ENCODE results near the gene FAM107B.

The FAM107B gene

DNA sequence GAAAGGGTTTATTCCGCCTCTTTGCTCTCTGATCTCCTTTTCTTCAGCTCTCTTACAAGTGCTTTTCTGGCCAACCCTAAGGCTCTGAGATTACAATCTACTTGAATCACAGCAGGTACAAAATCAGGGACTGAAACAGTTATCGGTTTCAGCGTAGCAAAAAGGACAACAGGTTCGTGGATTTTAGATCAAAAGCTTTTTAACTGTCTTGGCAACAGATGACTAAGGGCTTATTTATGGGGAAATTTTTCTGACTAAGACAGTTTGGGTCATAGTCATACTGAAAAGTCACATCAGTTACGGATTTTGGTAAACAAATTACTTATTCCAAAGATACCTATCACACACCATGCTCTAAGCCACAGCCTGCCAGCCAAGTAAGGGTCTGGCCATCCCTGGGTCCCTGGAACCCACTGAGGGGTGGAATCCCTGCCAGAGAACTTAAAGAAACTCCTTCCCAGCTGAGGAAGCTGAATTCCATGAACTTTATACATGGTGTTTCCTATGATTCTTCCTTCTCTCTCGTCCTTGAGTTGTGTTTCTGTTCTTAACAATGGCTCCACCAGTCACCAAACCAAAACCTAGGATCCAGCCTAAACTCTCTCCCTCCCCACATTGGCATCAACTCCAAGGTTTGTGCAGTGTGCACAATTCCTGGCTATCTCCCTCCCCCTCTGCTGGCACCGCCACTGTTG lies 169.3 kb downstream of the FAM107B start:
- peaks cover 8% of the 10 kb centered on the region for H3K4me1 ChIP-seq (ENCODE audit: insufficient read depth, low read length)
- H3K27ac ChIP-seq (ENCODE audit: low read depth, low read length): no peak overlapping the region
- no peaks in the 10 kb centered on the region for H3K9me3 ChIP-seq (ENCODE audit: insufficient read depth, low read depth, low read length)
- H3K9ac ChIP-seq (ENCODE audit: low read depth, low read length): no peak overlapping the region
- H3K36me3 ChIP-seq (ENCODE audit: insufficient read depth, low read length): no peaks in the 10 kb centered on the region
- 58% methylated on average over 7 of the region's 7 CpGs for WGBS
- H3K27me3 ChIP-seq (ENCODE audit: insufficient read depth, low read length): peaks cover 30% of the 10 kb centered on the region
- peak overlapping the region; percentile 77 for H3K4me3 ChIP-seq (ENCODE audit: low read length)

GRCh38 chr10:14604181-14605142 lies 170.2 kb downstream of the FAM107B start:
- peak overlapping the region; percentile 77 for H3K4me3 ChIP-seq (ENCODE audit: low read length)
- WGBS: under 1% methylated on average over 93 of the region's 94 CpGs
- no peaks in the 10 kb centered on the region for H3K36me3 ChIP-seq (ENCODE audit: insufficient read depth, low read length)
- no peak overlapping the region for H3K27ac ChIP-seq (ENCODE audit: low read depth, low read length)
- H3K9ac ChIP-seq (ENCODE audit: low read depth, low read length): peak overlapping the region; percentile 66
- H3K4me1 ChIP-seq (ENCODE audit: insufficient read depth, low read length): peaks cover 8% of the 10 kb centered on the region
- no peaks in the 10 kb centered on the region for H3K9me3 ChIP-seq (ENCODE audit: insufficient read depth, low read depth, low read length)
- peaks cover 30% of the 10 kb centered on the region for H3K27me3 ChIP-seq (ENCODE audit: insufficient read depth, low read length)

DNA sequence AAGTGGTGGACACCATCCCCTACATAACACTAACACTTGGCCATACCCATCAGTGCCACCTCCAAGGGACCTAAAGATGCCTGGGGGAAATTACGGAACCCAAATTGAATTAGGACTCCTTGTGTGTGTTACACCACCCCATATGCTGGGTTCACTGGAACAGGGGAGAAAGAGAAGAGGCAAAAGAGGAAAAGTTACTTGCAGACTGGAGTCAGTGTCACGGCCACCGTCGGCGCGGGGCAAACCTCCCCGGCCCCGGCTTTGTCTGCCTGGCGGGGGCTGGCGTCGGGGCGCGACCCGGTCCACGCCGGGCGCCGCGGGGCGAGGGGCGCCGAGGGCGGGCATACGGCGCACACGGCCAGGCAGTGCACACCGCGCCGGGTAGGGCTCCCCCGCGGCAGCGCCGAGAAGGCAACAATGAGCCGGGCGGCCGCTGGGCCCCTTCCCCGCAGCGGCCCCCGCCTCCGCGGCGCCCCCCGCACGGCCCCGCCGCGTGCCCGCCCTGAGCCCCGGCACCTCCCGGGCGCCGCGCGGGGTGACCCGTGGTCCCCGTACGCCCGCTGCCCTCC lies 171.1 kb downstream of the FAM107B start:
- H3K4me1 ChIP-seq (ENCODE audit: insufficient read depth, low read length): peaks cover 8% of the 10 kb centered on the region
- H3K9me3 ChIP-seq (ENCODE audit: insufficient read depth, low read depth, low read length): no peaks in the 10 kb centered on the region
- H3K36me3 ChIP-seq (ENCODE audit: insufficient read depth, low read length): 0 out of 2 replicates have a peak, but pooled peaks cover under 1% of the 10 kb centered on the region
- H3K4me3 ChIP-seq (ENCODE audit: low read length): peak overlapping the region; percentile 77
- H3K27me3 ChIP-seq (ENCODE audit: insufficient read depth, low read length): peaks cover 30% of the 10 kb centered on the region
- no peak overlapping the region for H3K27ac ChIP-seq (ENCODE audit: low read depth, low read length)
- H3K9ac ChIP-seq (ENCODE audit: low read depth, low read length): peak overlapping the region; percentile 66
- WGBS: under 1% methylated on average over 58 of the region's 58 CpGs

- Histone ChIP-seq H3K4me1 (ENCODE audit: insufficient read depth, low read length) (peaks cover 8% of the 10 kb centered on the region), H3K27ac (ENCODE audit: low read depth, low read length) (no peak overlapping the region), H3K9me3 (ENCODE audit: insufficient read depth, low read depth, low read length) (no peaks in the 10 kb centered on the region), H3K9ac (ENCODE audit: low read depth, low read length) (peak overlapping the region; percentile 66), H3K27me3 (ENCODE audit: insufficient read depth, low read length) (peaks cover 30% of the 10 kb centered on the region), H3K36me3 (ENCODE audit: insufficient read depth, low read length) (0 out of 2 replicates have a peak, but pooled peaks cover 7% of the 10 kb centered on the region), H3K4me3 (ENCODE audit: low read length) (peak overlapping the region; percentile 77)
- WGBS: 26% methylated on average over 6 of the region's 9 CpGs
These were observed 171.7 kb downstream of the FAM107B start for GRCh38 chr10:14602807-14603533.

- Histone ChIP-seq H3K4me1 (ENCODE audit: insufficient read depth, low read length) (peaks cover 8% of the 10 kb centered on the region), H3K9me3 (ENCODE audit: insufficient read depth, low read depth, low read length) (no peaks in the 10 kb centered on the region), H3K36me3 (ENCODE audit: insufficient read depth, low read length) (0 out of 2 replicates have a peak, but pooled peaks cover 7% of the 10 kb centered on the region), H3K9ac (ENCODE audit: low read depth, low read length) (no peak overlapping the region), H3K4me3 (ENCODE audit: low read length) (no peak overlapping the region), H3K27me3 (ENCODE audit: insufficient read depth, low read length) (peaks cover 30% of the 10 kb centered on the region), H3K27ac (ENCODE audit: low read depth, low read length) (no peak overlapping the region)
- 78% methylated on average over 16 of the region's 16 CpGs for WGBS
These were observed 172.6 kb downstream of the FAM107B start for GRCh38 chr10:14601872-14602725.

DNA sequence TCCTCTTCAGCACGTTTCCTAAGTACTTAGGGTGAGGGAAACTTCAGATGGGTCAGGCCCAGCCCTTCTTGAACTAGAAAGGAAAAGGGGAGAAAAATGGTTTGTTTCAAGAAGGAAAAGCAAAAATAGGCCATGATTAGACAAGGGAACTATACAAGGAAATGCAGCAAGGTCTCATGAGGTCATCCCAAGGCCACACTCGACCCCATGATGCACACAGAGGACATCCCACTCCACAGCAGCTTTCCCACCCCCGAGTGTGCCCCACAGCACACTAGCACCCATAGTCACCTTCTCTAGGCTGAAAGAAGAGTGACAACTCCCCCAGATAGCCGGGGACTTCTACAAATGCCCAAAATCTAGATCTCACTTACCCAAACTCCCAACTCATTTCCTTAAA lies 173.4 kb downstream of the FAM107B start:
- no peaks in the 10 kb centered on the region for H3K9me3 ChIP-seq (ENCODE audit: insufficient read depth, low read depth, low read length)
- H3K4me1 ChIP-seq (ENCODE audit: insufficient read depth, low read length): peaks cover 8% of the 10 kb centered on the region
- H3K27ac ChIP-seq (ENCODE audit: low read depth, low read length): no peak overlapping the region
- WGBS: 96% methylated on average over 4 of the region's 4 CpGs
- 0 out of 2 replicates have a peak, but pooled peaks cover 7% of the 10 kb centered on the region for H3K36me3 ChIP-seq (ENCODE audit: insufficient read depth, low read length)
- no peak overlapping the region for H3K9ac ChIP-seq (ENCODE audit: low read depth, low read length)
- peaks cover 30% of the 10 kb centered on the region for H3K27me3 ChIP-seq (ENCODE audit: insufficient read depth, low read length)
- H3K4me3 ChIP-seq (ENCODE audit: low read length): no peak overlapping the region

GRCh38 chr10:14600065-14600464 lies 174.6 kb downstream of the FAM107B start:
- H3K9ac ChIP-seq (ENCODE audit: low read depth, low read length): no peak overlapping the region
- H3K27me3 ChIP-seq (ENCODE audit: insufficient read depth, low read length): peaks cover 19% of the 10 kb centered on the region
- WGBS: 94% methylated on average over 8 of the region's 8 CpGs
- H3K27ac ChIP-seq (ENCODE audit: low read depth, low read length): no peak overlapping the region
- H3K4me3 ChIP-seq (ENCODE audit: low read length): no peak overlapping the region
- no peaks in the 10 kb centered on the region for H3K9me3 ChIP-seq (ENCODE audit: insufficient read depth, low read depth, low read length)
- peaks cover 6% of the 10 kb centered on the region for H3K4me1 ChIP-seq (ENCODE audit: insufficient read depth, low read length)
- 0 out of 2 replicates have a peak, but pooled peaks cover 7% of the 10 kb centered on the region for H3K36me3 ChIP-seq (ENCODE audit: insufficient read depth, low read length)

DNA sequence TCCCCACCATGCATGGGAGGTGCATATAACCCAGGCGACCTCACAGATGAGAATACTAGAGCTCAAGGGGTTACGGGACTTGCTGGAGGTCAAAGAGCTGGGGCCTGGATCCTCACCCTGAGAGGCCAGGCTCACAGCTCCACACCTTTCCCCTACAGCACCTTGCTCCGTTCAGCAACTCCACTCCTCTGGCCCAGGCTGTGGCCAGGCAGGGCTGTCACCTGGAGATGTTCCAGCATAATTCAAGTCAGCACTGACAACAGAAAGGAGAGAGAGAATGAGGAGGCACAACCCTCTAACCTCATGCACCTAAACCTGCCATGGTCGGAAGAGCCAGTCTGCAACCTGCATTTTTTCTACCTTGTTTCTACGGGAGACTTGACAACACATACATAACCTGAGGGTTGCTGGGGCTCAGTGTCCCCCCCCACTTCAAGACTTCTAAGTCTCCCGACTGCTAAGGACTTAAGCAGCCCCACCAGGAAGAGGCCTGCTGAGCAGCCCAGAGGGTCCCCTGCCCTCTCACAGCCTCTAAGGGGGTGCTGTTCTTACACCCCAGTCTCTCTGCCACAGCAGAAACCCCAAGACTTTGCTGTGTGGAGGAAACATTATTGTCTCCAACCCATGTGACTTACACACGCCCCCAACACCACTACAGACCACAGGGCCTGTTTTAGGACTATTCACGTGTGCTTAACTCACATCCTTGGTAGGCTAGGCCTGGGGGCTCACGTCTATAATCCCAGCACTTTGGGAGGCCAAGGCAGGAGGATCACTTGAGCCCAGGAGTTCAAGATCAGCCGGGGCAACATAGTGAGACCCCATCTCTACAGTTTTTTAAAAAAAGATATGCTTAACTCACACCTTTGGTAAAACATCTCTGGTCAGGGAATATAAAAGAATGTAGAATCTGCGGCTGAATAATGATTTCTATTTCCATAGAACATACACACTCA lies 175.6 kb downstream of the FAM107B start:
- Histone ChIP-seq H3K4me3 (ENCODE audit: low read length) (no peak overlapping the region), H3K36me3 (ENCODE audit: insufficient read depth, low read length) (0 out of 2 replicates have a peak, but pooled peaks cover 7% of the 10 kb centered on the region), H3K9me3 (ENCODE audit: insufficient read depth, low read depth, low read length) (no peaks in the 10 kb centered on the region), H3K4me1 (ENCODE audit: insufficient read depth, low read length) (peaks cover 4% of the 10 kb centered on the region), H3K27me3 (ENCODE audit: insufficient read depth, low read length) (peaks cover 12% of the 10 kb centered on the region), H3K9ac (ENCODE audit: low read depth, low read length) (no peak overlapping the region), H3K27ac (ENCODE audit: low read depth, low read length) (no peak overlapping the region)
- WGBS: 94% methylated on average over 11 of the region's 11 CpGs

DNA sequence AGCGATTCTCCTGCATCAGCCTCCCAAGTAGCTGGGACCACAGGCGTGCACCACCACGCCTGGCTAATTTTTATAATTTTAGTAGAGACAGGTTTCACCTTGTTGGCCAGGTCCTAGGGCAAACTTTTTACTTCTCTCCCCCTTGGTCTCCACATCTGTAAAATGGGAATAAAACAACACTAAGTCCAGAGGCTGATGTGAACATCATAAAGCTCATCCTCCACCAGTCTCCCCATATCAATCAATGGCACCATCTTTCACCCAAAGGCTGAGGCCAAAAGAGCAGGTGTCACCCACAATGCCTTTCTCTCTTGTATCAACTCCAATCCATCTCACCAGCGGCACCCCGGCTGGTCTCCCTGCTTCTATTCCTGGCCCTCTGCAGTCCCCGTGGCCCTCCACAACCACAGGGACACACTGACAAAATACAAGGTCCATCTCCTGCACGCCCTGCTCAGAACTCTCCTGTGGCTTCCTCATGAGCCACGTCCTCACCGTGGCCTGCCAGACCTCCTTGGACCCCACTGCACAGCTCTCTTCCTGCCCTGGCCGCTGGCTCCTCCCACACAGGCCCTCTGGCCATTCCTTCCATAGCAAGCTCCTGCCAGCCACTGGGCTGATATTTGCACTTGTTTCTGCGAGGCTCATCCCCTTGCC lies 179.0 kb downstream of the FAM107B start:
- no peak overlapping the region for H3K4me3 ChIP-seq (ENCODE audit: low read length)
- no peaks in the 10 kb centered on the region for H3K9me3 ChIP-seq (ENCODE audit: insufficient read depth, low read depth, low read length)
- 0 out of 2 replicates have a peak, but pooled peaks cover 7% of the 10 kb centered on the region for H3K36me3 ChIP-seq (ENCODE audit: insufficient read depth, low read length)
- H3K4me1 ChIP-seq (ENCODE audit: insufficient read depth, low read length): no peaks in the 10 kb centered on the region
- 94% methylated on average over 11 of the region's 11 CpGs for whole genome bisulfite sequencing
- no peaks in the 10 kb centered on the region for H3K27me3 ChIP-seq (ENCODE audit: insufficient read depth, low read length)
- H3K9ac ChIP-seq (ENCODE audit: low read depth, low read length): no peak overlapping the region
- H3K27ac ChIP-seq (ENCODE audit: low read depth, low read length): no peak overlapping the region
